HG02885 (cell line): ENCODE measurements around the gene RHEB.

Experiments used
- ATAC-seq: cut with Tn5 transposase; IDR thresholded peaks from one replicate; pipeline ENCODE4 v1.9.1; 2021; ENCODE audit warnings: mild to moderate bottlenecking; ENCODE audit not compliant: unreplicated experiment, poor library complexity

RHEB gene

GRCh38 chr7:151452680-151453325 is 66.9 kb downstream of the RHEB start:
- no peak for ATAC-seq

DNA sequence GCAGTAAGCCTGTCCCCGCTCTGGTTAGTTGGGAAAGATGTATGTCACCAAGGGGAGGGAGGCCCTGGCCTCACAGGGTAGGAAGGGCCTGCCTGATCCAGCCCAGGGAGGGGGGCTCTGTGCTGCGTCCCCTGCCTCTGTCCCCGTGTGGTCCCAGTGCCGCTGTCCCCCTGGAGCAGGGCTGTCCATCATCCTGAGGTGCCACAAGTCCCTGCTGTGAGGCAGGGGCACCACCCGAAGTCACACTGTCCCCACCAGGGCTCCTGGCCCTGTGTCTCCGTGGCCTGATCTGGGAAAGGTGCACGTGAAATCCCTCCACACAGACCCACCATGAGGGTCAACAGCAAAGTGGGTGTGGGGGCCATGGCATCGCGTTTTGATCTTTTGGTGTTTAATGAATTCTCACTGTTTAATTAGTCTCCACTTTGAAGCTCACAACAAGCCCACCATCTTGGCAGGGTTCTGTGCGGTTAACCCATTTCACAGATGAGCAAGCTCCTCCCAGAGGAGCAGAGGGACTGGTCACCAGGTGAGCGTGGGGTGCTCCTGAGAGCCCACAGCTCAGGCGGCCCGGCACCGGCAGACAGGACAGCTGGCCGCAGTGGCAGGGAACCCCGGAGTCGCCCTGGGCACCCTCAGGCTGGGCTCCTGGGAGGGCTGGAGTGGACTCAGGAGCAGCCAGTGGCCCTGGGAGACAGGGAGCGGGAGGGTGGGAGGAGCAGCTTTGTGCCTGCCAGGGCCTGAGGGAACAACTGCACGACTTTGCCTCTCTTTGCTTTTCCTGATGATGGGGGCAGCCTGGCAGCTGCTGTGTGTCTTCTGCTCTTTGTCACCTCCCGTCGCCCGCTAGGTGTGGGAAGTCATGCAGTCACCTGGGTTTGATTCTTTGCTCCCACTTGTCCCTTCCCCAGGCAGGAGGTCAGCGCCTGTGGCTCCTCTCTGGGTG is 67.8 kb downstream of the RHEB start:
- no peak for ATAC-seq

DNA sequence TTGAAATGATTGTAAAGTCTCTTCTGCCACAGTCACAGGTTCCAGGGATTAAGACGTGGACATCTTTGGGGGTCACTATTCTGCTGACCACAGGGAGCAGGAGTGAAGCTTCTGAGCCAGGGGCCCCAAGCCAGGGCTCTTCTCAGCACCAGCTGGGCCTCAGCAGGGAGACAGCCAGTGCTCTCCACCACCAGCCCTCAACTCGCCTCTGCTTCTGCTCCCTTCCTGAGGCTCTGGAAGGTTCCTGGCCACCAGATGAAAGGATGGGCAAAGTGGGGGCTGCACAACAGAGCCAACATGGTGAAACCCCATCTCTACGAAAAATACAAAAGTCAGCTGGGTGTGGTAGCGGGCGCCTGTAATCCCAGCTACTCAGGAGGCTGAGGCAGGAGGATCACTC is 68.5 kb downstream of the RHEB start:
- no peak for ATAC-seq

GRCh38 chr7:151449990-151450389 is 69.7 kb downstream of the RHEB start:
- no peak for ATAC-seq

DNA sequence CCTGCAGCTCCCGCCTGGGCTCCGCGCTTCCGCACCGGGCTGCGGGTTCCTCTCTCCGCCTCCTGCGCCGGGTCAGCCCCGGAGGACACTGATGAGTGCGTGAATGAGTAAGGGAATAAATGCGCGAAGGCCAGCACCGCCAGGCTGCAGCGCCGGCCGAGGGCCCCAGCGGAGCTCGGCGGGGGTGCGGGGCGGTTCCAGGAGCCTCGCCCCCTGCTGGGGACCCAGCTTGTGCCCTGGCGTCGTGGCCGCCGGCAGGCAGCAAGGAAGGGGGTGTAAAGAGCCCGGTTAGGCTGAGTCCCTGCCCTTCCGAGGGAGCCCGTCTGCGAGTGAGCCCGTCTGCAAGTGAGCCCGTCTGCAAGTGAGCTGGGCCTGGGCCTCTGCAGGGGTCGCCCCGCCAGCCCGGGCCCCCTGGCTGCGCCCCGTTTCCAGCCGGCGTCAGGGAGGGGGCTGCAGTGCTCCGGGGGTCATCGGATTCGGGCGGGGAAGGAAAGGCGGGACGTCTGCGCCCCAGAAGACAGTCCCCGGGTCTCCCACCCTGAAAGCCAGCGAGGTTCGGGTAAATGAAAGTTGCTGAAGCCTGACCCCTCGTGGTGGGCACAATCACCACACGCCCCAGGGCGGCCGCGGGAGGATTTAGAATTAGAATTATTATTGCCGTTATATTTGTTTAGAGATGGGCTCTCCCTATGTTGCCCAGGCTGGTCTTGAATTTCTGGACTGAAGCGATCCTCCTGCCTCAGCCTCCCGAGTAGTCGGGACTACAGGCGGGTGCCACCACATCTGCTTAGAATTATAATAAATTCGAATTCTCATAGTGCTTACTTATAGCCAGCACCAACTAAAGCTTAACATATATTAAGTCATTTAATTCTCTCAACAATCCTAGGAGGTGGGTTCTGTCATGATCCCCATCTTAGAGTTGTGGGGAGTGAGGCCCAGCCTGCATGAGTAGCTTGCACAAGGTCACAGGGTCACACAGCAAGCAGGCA is 71.1 kb downstream of the RHEB start:
- ATAC-seq, result peak; percentile 74

DNA sequence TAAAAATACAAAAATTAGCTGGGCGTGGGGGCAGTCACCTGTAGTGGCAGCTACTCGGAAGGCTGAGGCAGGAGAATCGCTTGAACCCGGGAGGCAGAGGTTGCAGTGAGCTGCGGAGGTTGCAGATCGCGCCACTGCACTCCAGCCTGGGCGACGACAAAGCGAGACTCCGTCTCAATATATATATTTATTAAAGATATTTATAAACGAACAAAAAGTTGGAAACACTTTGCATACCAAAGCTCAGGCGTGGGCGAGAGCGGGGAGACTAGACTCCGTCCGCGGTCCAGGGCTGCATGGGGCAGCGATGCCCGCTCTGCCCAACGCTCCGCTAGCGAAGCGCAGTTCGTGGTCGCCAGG is 71.8 kb downstream of the RHEB start:
- no peak for ATAC-seq

DNA sequence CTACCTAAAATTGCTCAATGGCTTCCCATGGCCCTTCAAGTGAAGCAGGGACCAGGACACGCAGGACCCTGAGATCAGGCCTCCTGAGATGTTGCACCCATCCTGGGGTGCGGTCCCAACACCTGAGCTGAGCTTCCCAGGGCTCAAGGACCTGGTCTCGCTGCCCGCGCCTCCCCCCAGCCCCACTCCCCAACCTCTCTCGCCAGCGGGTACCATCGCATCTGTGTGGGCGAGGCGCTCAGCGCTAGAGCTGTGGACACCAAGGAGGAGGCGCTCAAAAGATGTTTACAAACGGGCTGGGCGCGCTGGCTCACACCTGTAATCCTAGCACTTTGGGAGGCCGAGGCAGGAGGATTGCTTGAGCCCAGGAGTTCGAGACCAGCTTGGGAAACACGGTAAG is 72.4 kb downstream of the RHEB start:
- ATAC-seq, result no peak

- no peak for ATAC-seq
Measured at GRCh38 chr7:151446412-151446811, 73.3 kb downstream of the RHEB start.

DNA sequence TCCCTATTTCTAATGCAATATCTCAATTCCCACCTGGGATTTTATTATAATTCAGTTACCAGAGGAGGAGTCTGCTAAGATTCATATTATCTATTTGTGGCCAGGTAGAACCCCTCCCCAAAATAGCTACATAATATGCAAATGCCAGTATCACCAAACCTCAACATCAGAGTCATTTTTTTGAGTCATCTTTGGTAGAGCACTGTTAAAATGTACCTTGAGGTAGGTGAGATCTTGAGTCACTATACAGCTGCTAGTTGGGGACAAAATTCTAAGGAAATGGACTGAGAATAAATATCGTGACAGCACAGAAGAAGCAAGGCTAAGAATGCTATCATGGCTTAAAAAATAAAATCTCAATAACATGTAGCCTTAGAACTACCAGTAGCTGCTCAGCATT is 75.1 kb downstream of the RHEB start:
- no peak for ATAC-seq

DNA sequence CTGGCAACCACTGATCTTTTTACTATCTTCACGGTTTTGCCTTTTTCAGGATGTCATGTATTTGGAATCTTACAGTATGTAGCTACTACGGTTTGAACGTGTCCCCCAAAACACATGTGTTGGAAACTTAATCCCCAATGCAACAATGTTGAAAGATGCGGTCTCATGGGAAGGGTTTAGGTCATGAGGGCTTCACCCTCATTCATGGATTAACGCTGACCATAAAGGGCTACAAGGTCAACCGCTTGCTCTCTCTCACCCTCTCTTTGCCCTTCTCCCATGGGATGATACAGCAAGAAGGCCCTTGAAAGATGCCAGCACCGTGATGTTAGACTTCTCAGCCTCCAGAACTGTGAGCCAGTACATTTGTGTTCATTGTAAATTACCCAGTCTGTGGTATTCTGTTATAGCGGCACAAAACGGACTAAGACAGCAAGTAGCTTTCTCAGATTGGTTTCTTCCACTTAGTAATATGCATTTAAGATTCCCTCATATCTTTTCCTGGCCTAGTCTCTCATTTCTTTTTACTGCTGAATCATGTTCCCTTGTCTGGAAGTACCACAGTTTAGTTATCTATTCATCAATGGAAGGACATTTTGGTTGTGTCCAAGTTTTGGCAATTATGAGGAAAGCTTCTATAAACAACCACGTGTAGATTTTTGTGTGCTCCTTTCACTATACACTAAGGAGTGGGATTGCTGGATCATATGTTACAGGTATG is 76.8 kb downstream of the RHEB start:
- no peak for ATAC-seq

DNA sequence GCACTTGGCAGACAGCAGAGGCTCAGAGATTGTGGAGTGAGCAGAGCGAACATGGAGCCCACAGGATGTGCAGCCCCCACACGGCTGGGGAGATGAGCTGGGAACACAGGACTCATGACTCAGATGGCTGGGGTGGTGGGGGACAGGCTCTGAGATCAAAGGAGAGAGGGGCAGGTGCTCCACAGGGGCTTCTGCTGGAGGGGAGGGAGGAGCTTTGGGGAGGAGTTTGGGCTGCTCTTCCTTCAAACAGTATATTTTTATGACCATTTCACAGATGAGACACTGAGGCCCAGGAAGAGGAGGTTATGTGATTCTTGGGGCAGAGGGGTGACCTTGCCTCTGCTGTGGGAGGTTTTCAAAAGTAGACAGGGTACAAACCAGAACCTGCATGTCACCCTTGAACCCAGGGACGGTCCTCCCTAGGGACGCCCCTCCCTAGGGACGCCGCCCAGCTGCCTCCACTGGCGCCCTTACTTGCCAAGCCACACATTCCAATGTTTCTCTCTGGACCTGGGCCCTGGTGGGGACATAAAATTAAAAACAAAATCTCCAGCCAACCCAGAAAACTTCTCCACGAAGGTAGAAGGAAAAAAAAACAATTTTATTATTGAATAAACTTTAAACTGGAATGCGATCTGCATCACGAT is 78.8 kb downstream of the RHEB start:
- no peak for ATAC-seq

- ATAC-seq, result no peak
Measured at GRCh38 chr7:151439855-151440798, 79.6 kb downstream of the RHEB start, which contains the start of gene CRYGN. CRYGN (minus strand) TSS chr7:151440141; CDS start chr7:151439917, 224 bp downstream.

DNA sequence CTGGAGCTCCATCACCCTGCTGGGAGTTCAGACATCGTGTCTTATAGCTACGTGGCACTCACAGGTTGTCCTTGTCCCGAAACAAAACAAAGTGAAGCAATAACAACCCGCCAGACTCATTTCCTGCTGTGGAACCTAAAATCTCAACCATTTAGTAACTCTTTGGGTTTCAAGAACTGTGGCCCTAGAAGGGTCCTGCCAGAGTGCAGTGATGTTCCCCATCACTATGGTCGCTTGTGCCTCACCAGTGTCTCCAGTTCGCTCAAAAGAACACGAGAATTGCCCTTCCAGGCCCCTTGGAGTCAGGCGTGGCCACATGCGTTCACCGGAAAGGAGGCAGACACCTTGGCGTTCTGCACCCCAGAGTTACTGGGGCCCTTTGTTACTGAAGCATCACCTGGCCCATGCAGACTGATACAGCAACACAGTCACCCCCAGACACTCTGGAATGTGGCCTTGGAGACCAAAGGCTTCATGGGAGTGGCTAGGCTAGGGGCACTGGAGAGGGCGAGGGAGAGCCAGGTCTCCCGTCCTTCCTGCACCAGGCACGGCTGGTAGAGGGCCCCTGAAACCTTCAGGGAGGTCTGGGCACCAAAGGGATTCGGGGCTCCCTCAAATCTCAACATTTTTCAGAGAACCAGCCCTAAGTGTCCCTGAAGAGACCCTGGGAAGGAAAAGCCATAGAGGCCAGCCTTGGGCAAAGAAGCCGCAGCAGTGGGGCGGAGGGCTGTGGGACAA is 80.7 kb downstream of the RHEB start:
- ATAC-seq, result no peak

GRCh38 chr7:151437866-151438516 is 81.7 kb downstream of the RHEB start:
- ATAC-seq, result no peak

DNA sequence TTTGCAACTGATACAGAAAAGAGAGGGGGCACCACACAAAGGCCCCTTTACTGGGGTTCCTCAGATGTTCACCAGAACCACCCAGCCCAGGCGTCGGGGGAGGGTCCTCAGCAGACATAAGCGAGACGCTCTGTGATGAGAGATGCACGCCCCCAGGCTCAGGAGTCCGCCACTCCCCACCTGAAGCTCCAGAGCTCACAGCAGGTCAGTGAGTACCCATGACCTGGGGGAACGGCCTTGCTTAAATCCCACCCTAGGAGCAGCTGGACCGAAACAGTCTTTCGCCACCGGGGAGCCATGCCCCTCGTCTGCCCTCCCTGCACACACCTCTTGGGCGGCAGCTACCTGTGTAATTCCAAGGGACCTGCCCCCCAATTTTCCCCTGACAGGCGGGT is 82.5 kb downstream of the RHEB start:
- no peak for ATAC-seq

DNA sequence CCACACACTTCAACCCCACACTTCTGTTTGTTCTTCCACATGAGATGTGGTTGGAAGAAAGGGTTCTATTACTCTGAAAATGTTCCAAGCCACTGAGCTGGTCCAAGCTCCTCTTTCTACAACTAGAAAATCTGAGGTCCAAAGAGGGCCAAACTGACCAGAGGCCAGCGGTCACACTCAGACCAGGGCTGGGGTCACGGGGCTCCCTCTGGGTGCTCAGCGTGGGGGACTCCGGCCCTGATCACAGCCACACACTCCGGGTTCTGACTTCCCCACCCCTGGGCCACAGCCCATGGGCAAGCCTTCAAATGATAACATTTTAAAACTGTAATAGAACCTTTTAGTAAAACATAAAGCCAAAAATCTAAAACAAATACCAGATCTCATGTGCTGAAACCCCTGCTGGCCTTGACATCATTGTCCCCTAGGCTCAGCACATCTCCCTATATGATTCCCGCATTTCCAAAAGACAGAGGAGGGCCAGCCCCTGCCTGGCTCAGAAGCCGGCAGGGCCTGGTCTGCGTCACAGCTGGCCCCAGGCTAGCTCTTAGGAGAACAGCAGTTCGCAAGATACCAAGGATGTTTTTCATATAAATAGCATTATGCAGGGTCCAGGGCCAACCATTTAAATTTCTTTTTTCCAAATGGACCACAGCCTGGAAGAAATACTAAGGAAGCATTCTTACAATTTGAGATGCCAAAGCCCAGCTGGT is 83.1 kb downstream of the RHEB start:
- ATAC-seq, result no peak

- no peak for ATAC-seq
Measured at GRCh38 chr7:151435971-151436370, 83.7 kb downstream of the RHEB start.
